Measurements from ENCODE around the gene SRPK2.

DNA sequence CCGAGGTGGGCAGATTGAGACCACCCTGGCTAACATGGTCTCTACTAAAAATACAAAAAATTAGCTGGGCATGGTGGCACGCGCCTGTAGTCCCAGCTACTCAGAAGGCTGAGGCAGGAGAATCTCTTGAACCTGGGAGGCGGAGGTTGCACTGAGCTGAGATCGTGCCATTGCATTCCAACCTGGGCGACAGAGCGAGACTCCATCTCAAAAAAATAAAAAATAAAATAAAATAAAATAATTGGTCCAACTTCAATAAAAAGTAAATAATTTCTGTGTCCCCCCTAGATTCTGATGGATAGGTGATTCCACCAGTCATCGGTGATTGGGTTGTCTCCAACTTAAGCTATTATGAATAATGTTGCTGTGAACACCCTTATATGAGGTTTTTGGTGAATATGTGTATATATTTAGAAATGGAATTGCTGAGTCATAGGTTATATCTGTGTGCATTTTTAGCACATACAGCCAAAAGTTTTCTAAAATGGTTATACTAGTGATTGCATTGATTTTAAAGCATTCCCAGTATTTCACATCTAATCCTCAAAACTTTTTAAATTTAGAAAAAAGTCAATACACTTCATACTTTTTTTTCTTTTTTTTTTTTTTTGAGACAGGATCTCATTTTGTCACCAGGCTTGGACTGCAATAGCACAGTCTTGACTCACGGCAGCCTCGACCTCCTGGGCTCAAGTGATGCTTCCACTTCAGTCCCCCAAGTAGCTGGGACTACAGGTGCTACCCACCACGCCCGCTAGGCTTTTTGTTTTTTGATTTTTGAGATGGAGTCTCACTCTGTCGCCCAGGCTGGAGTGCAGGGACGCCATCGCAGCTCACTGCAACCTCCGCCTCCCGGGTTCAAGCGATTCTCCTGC lies 13.7 kb upstream of the SRPK2 start:
- TF ChIP-seq, protein P1, sequence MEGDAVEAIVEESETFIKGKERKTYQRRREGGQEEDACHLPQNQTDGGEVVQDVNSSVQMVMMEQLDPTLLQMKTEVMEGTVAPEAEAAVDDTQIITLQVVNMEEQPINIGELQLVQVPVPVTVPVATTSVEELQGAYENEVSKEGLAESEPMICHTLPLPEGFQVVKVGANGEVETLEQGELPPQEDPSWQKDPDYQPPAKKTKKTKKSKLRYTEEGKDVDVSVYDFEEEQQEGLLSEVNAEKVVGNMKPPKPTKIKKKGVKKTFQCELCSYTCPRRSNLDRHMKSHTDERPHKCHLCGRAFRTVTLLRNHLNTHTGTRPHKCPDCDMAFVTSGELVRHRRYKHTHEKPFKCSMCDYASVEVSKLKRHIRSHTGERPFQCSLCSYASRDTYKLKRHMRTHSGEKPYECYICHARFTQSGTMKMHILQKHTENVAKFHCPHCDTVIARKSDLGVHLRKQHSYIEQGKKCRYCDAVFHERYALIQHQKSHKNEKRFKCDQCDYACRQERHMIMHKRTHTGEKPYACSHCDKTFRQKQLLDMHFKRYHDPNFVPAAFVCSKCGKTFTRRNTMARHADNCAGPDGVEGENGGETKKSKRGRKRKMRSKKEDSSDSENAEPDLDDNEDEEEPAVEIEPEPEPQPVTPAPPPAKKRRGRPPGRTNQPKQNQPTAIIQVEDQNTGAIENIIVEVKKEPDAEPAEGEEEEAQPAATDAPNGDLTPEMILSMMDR (IDR thresholded peaks at IDR 0.05; ENCODE audit: low read length), result no peak
- no peak for TF ChIP-seq EZH2 (IDR thresholded peaks at IDR 0.05; ENCODE audit: borderline replicate concordance, low read length)

Measured in OCI-LY1 (cell line).